OCI-LY1 (cell line): ENCODE measurements around the gene MLXIPL.

Experiments used
- CTCF ChIP-seq: fragments of 200-600 bp; sonication (generic), shearing (Covaris generic); IDR thresholded peaks from 2 replicates; pipeline ENCODE4 v1.5.1; 2017; ENCODE audit warnings: mild to moderate bottlenecking, antibody characterized with exemption, low read length, moderate library complexity, mixed read lengths
- EZH2 ChIP-seq: fragments of 200-600 bp; sonication (generic), shearing (Covaris generic); IDR thresholded peaks from 2 replicates; pipeline ENCODE4 v1.8.0; 2017; ENCODE audit warnings: borderline replicate concordance, mixed run types, mild to moderate bottlenecking, antibody characterized with exemption, low read length, moderate library complexity, mixed read lengths

DNA sequence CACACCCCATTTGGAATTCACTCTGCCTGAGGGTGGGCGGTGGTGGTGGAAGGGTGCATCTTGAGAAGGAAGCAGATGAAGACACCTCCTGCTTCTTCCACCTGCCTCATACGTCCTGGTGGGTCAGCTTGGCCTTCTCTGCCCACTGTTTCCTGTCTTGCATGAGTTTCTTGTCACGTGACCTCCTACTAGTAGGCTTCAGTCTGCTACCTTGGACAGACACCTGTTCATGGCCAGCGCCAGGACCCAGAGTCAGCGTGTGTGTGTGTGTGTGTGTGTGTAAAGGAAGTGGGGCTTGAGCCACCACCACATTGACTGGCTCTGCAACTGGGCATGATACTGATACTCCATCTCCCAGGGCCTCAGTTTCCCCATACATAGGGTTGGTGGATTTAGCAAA, 26.2 kb upstream of the MLXIPL start:
- TF ChIP-seq CTCF (no peak), EZH2 (no peak)
